ENCODE measurements around the gene ITIH1. TPM values are rescaled to one million over a fixed set of nuclear protein-coding genes. Genes with fewer than 3 reads are reported as not detected.

The ITIH1 gene
- total and polyA plus RNA-seq, 2 experiments from 2014 or later: not detected

DNA sequence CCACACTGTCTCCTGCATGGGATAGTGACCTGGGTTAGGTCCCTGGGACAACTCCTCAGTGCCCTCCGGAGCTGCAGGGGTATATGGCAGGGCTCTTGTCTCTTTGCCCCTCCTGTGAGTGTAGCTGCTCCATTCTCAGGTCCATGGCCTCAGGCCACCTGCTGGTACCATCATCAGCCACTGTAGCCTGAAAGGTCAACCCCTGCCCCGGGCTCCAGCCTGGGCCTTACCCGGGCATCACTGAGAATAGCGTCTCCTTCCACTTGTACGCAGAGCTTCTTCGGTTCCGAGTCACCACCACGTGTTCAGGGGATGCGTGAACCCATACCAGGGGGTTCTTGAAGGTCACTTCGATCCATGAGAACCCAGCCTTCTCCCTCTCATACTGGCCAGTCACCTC, 39.3 kb downstream of the ITIH1 start:
- H3K27ac Mint-ChIP-seq: no peak overlapping the region
- no peaks in the 10 kb centered on the region for H4K20me1 ChIP-seq (replicated peaks; ENCODE audit: insufficient read depth)
- DNase-seq (ENCODE audit: low spot score): no peak

GRCh38 chr3:52817221-52817620, 39.8 kb downstream of the ITIH1 start:
- no peaks in the 10 kb centered on the region for H3K9me2 ChIP-seq (ENCODE audit: insufficient read depth)
- no peak overlapping the region for H2AFZ ChIP-seq
- DNase-seq (ENCODE audit: low spot score) (no peak), ATAC-seq (no peak)
- H3K27me3 ChIP-seq (ENCODE audit: insufficient read depth): no peaks in the 10 kb centered on the region
- peaks cover 18% of the 10 kb centered on the region for H3K4me1 Mint-ChIP-seq
- no peaks in the 10 kb centered on the region for H4K20me1 ChIP-seq (replicated peaks; ENCODE audit: insufficient read depth)
- no peaks in the 10 kb centered on the region for H3K79me2 ChIP-seq (replicated peaks; ENCODE audit: insufficient read depth)
- no peaks in the 10 kb centered on the region; the same call in 1 of the 3 replicates for H3K9me3 Mint-ChIP-seq
- H3K4me2 ChIP-seq: no peak overlapping the region
- no peaks in the 10 kb centered on the region for H3K36me3 ChIP-seq (ENCODE audit: insufficient read depth)
- no peaks in the 10 kb centered on the region for H3K36me3 Mint-ChIP-seq (ENCODE audit: low read depth)
- H3K27me3 Mint-ChIP-seq (ENCODE audit: insufficient read depth, low read depth, poor library complexity): peaks cover 21% of the 10 kb centered on the region
- H3F3A ChIP-seq (replicated peaks; ENCODE audit: low read depth): no peaks in the 10 kb centered on the region
- H3K4me1 ChIP-seq (ENCODE audit: insufficient read depth): peaks cover 7% of the 10 kb centered on the region; the same call in 1 of the 2 replicates
- H3K4me3 Mint-ChIP-seq: no peak overlapping the region
- H3K27ac ChIP-seq (ENCODE audit: low read depth): no peak overlapping the region
- H3K27ac Mint-ChIP-seq: no peak overlapping the region
- no peak overlapping the region for H3K4me3 ChIP-seq
- TF ChIP-seq ZNF331 (CRISPR knock-in tag; IDR thresholded peaks at IDR 0.05; ENCODE audit: low read depth) (no peak), STAT1 (IDR thresholded peaks at IDR 0.05; ENCODE audit: unreplicated experiment) (no peak), CREB1 (CRISPR knock-in tag; IDR thresholded peaks at IDR 0.05; ENCODE audit: low read depth) (no peak), ZNF462 (CRISPR knock-in tag; IDR thresholded peaks at IDR 0.05) (no peak), NANOG (IDR thresholded peaks at IDR 0.05; ENCODE audit: borderline replicate concordance) (no peak), EZH2phosphoT487 (IDR thresholded peaks at IDR 0.05; ENCODE audit: unreplicated experiment) (no peak), POLR2AphosphoS5 (IDR thresholded peaks at IDR 0.05; ENCODE audit: low read depth) (no peak), JUNB (IDR thresholded peaks at IDR 0.05; ENCODE audit: unreplicated experiment) (no peak)
- TF ChIP-seq, protein P1, sequence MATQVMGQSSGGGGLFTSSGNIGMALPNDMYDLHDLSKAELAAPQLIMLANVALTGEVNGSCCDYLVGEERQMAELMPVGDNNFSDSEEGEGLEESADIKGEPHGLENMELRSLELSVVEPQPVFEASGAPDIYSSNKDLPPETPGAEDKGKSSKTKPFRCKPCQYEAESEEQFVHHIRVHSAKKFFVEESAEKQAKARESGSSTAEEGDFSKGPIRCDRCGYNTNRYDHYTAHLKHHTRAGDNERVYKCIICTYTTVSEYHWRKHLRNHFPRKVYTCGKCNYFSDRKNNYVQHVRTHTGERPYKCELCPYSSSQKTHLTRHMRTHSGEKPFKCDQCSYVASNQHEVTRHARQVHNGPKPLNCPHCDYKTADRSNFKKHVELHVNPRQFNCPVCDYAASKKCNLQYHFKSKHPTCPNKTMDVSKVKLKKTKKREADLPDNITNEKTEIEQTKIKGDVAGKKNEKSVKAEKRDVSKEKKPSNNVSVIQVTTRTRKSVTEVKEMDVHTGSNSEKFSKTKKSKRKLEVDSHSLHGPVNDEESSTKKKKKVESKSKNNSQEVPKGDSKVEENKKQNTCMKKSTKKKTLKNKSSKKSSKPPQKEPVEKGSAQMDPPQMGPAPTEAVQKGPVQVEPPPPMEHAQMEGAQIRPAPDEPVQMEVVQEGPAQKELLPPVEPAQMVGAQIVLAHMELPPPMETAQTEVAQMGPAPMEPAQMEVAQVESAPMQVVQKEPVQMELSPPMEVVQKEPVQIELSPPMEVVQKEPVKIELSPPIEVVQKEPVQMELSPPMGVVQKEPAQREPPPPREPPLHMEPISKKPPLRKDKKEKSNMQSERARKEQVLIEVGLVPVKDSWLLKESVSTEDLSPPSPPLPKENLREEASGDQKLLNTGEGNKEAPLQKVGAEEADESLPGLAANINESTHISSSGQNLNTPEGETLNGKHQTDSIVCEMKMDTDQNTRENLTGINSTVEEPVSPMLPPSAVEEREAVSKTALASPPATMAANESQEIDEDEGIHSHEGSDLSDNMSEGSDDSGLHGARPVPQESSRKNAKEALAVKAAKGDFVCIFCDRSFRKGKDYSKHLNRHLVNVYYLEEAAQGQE (IDR thresholded peaks at IDR 0.05; ENCODE audit: unreplicated experiment): no peak
- TF ChIP-seq, protein P2, sequence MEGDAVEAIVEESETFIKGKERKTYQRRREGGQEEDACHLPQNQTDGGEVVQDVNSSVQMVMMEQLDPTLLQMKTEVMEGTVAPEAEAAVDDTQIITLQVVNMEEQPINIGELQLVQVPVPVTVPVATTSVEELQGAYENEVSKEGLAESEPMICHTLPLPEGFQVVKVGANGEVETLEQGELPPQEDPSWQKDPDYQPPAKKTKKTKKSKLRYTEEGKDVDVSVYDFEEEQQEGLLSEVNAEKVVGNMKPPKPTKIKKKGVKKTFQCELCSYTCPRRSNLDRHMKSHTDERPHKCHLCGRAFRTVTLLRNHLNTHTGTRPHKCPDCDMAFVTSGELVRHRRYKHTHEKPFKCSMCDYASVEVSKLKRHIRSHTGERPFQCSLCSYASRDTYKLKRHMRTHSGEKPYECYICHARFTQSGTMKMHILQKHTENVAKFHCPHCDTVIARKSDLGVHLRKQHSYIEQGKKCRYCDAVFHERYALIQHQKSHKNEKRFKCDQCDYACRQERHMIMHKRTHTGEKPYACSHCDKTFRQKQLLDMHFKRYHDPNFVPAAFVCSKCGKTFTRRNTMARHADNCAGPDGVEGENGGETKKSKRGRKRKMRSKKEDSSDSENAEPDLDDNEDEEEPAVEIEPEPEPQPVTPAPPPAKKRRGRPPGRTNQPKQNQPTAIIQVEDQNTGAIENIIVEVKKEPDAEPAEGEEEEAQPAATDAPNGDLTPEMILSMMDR (conservative IDR thresholded peaks at IDR 0.05; ENCODE audit: low read depth in 2 of 2): no peak

More for the DNA sequence above, 39.3 kb downstream of the ITIH1 start:
- peaks cover 18% of the 10 kb centered on the region for H3K4me1 Mint-ChIP-seq
- H3K36me3 Mint-ChIP-seq (ENCODE audit: low read depth): no peaks in the 10 kb centered on the region
- peaks cover 18% of the 10 kb centered on the region for H3K27me3 Mint-ChIP-seq (ENCODE audit: insufficient read depth, low read depth, poor library complexity)
- Histone ChIP-seq H3K79me2 (replicated peaks; ENCODE audit: insufficient read depth) (no peaks in the 10 kb centered on the region), H2AFZ (no peak overlapping the region), H3K27me3 (ENCODE audit: insufficient read depth) (no peaks in the 10 kb centered on the region), H3K9me2 (ENCODE audit: insufficient read depth) (no peaks in the 10 kb centered on the region), H3K4me3 (no peak overlapping the region), H3K36me3 (ENCODE audit: insufficient read depth) (no peaks in the 10 kb centered on the region), H3K4me2 (no peak overlapping the region), H3K27ac (ENCODE audit: low read depth) (no peak overlapping the region), H3F3A (replicated peaks; ENCODE audit: low read depth) (no peaks in the 10 kb centered on the region), H3K4me1 (ENCODE audit: insufficient read depth) (peaks cover 7% of the 10 kb centered on the region; the same call in 1 of the 2 replicates)
- no peak for ATAC-seq
- no peak overlapping the region for H3K4me3 Mint-ChIP-seq
- TF ChIP-seq ZNF114 (CRISPR knock-in tag; IDR thresholded peaks at IDR 0.05) (no peak), JUNB (IDR thresholded peaks at IDR 0.05; ENCODE audit: unreplicated experiment) (no peak), POLR2AphosphoS5 (IDR thresholded peaks at IDR 0.05; ENCODE audit: low read depth) (no peak), CREB1 (CRISPR knock-in tag; IDR thresholded peaks at IDR 0.05; ENCODE audit: low read depth) (no peak)
- H3K9me3 Mint-ChIP-seq: no peaks in the 10 kb centered on the region; the same call in 1 of the 3 replicates
